Peyer's patch (tissue), 4 donors: ENCODE measurements around the gene MAP3K21.

Experiments used
- POLR2A ChIP-seq, 2 donors: fragments of 450-650 bp; IDR thresholded peaks; one replicate each; pipeline ENCODE4 v1.5.1; 2017; ENCODE audit warnings: antibody characterized with exemption in 2 of 2, mild to moderate bottlenecking in 2 of 2, moderate library complexity in 2 of 2
- TF ChIP-seq, protein P1 (sequence below), 6 experiments: fragments of 450-650 bp in 4 of 6; fragments of 200-600 bp in 2 of 6; sonication (generic) in 1 of 6; IDR thresholded peaks; one replicate each; pipeline ENCODE4 v1.5.1; 2017 to 2019; ENCODE audit warnings: antibody characterized with exemption in 6 of 6, mild to moderate bottlenecking in 3 of 6, moderate library complexity in 1 of 6

DNA sequence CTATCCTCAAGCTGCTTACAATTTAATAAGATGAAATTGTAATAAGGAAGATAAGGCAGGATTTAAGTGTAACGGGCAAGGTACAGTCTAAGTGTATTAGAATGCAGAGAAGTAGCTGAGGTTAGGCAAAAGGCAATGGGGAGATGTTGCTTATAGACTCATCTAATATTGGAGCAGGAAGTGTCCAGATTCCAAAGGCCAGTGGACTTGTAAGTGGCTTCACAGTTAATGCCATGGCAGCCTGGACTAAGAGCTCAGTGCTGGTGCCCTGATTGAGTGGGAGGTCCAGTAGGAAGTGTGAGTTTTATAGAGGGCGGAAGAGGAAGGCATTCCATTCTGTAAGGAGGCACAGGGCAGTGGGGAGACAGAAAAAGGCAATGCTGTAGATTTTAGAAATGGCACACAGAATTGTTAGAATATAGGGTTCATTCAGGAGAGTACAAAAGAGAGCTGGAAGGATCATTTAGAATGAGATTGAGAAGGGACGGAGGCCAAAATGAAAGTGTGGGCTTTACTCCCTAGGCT, 12.6 kb downstream of the MAP3K21 start:
- TF ChIP-seq, protein P1, sequence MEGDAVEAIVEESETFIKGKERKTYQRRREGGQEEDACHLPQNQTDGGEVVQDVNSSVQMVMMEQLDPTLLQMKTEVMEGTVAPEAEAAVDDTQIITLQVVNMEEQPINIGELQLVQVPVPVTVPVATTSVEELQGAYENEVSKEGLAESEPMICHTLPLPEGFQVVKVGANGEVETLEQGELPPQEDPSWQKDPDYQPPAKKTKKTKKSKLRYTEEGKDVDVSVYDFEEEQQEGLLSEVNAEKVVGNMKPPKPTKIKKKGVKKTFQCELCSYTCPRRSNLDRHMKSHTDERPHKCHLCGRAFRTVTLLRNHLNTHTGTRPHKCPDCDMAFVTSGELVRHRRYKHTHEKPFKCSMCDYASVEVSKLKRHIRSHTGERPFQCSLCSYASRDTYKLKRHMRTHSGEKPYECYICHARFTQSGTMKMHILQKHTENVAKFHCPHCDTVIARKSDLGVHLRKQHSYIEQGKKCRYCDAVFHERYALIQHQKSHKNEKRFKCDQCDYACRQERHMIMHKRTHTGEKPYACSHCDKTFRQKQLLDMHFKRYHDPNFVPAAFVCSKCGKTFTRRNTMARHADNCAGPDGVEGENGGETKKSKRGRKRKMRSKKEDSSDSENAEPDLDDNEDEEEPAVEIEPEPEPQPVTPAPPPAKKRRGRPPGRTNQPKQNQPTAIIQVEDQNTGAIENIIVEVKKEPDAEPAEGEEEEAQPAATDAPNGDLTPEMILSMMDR (IDR thresholded peaks at IDR 0.05), result no peak
- TF ChIP-seq POLR2A (IDR thresholded peaks at IDR 0.05), result no peak
